Uterus (tissue), 2 donors: ENCODE measurements around the gene UBL3.

Experiments
- POLR2A ChIP-seq, 2 donors: fragments of 450-650 bp; IDR thresholded peaks; one replicate each; pipeline ENCODE4 v1.6.1; 2016; ENCODE audit warnings: antibody characterized with exemption in 2 of 2, mild to moderate bottlenecking in 1 of 2, moderate library complexity in 1 of 2
- TF ChIP-seq, protein P1 (sequence below), 4 experiments: fragments of 200-600 bp in 2 of 4; fragments of 450-650 bp in 2 of 4; sonication (generic) in 2 of 4; IDR thresholded peaks; one replicate each; pipeline ENCODE4 v1.5.1; 2016 to 2019; ENCODE audit warnings: antibody characterized with exemption in 4 of 4, mild to moderate bottlenecking in 2 of 4, moderate library complexity in 1 of 4

DNA sequence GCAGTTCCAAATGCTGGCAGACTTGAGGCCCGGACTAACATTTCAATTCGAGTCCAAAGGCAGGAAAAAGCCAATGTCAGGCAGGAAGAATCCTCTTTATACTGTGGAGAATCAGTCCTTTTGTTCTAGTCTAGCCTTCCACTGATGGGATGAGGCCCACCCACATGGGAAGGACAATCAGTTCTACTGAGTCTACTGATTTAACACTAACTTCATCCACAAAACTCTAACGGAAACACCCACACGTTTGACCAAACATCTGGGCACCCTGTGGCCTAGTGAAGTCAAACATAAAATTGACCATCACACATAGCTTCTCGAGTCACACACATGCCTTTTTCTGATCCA lies 100.3 kb downstream of the UBL3 start:
- TF ChIP-seq, protein P1, sequence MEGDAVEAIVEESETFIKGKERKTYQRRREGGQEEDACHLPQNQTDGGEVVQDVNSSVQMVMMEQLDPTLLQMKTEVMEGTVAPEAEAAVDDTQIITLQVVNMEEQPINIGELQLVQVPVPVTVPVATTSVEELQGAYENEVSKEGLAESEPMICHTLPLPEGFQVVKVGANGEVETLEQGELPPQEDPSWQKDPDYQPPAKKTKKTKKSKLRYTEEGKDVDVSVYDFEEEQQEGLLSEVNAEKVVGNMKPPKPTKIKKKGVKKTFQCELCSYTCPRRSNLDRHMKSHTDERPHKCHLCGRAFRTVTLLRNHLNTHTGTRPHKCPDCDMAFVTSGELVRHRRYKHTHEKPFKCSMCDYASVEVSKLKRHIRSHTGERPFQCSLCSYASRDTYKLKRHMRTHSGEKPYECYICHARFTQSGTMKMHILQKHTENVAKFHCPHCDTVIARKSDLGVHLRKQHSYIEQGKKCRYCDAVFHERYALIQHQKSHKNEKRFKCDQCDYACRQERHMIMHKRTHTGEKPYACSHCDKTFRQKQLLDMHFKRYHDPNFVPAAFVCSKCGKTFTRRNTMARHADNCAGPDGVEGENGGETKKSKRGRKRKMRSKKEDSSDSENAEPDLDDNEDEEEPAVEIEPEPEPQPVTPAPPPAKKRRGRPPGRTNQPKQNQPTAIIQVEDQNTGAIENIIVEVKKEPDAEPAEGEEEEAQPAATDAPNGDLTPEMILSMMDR (IDR thresholded peaks at IDR 0.05) = no peak
- no peak for TF ChIP-seq POLR2A (IDR thresholded peaks at IDR 0.05)
